GM12865 (cell line): ENCODE results near the gene PGA4.
A peak's percentile ranks its signal among the peaks of the same experiment; 100 is the strongest.
"Not testable (repeated sequence)": the region's sequence is repeated elsewhere in the genome, so short reads cannot be mapped to it uniquely, and the experiment has no call there.

Source experiments
- DNase-seq: peaks from one replicate; pipeline ENCODE4 v3.0.0; 2010; ENCODE audit warnings: low read depth
- H3K4me3 ChIP-seq: 2 replicates; pipeline ENCODE4 v1.5.1; 2011; ENCODE audit warnings: mild to moderate bottlenecking, low read depth, low read length, control low read depth
- TF ChIP-seq, protein P1 (sequence below): IDR thresholded peaks from 2 replicates; pipeline ENCODE4 v1.5.1; 2011; ENCODE audit warnings: low read length, control low read depth, low read depth, inconsistent platforms; ENCODE audit not compliant: insufficient read depth; ENCODE audit errors: missing control alignments

PGA4 gene

DNA sequence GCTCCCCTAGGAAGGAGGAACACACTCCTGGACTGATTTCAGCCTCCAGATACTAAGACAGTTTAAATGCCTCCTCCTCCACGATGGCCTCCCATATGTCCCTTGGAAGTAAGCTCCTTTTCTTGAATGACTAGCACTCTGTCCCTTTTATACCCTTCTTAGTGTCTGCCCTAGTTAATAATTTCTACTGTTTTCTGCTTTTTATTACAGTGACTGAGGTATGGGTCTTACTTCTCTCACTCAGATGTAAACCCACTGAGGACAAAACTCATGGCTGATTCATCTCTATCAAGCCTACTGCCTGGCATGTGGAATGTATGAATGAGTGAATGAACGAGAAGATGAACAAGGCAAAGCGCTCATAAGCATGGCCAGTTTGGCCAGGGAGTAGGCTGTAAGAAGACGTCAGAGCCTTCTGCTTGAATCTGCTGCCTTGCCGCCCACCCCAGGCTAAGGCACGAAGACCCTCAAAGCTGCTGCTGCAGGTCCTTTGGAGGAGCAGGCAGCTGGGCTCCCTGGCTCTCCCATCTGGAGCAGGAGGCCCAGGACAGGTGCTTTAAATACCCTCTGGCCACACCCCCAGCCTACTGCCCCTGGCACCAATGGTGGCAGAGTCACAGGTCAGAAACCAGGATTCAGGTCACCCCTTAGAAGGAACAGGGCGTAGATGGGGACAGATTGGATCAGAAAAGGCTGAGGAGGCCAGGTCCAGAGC, 27.0 kb upstream of the PGA4 start:
- DNase-seq: no peak
- no peak overlapping the region for H3K4me3 ChIP-seq
- TF ChIP-seq, protein P1, sequence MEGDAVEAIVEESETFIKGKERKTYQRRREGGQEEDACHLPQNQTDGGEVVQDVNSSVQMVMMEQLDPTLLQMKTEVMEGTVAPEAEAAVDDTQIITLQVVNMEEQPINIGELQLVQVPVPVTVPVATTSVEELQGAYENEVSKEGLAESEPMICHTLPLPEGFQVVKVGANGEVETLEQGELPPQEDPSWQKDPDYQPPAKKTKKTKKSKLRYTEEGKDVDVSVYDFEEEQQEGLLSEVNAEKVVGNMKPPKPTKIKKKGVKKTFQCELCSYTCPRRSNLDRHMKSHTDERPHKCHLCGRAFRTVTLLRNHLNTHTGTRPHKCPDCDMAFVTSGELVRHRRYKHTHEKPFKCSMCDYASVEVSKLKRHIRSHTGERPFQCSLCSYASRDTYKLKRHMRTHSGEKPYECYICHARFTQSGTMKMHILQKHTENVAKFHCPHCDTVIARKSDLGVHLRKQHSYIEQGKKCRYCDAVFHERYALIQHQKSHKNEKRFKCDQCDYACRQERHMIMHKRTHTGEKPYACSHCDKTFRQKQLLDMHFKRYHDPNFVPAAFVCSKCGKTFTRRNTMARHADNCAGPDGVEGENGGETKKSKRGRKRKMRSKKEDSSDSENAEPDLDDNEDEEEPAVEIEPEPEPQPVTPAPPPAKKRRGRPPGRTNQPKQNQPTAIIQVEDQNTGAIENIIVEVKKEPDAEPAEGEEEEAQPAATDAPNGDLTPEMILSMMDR: no peak

DNA sequence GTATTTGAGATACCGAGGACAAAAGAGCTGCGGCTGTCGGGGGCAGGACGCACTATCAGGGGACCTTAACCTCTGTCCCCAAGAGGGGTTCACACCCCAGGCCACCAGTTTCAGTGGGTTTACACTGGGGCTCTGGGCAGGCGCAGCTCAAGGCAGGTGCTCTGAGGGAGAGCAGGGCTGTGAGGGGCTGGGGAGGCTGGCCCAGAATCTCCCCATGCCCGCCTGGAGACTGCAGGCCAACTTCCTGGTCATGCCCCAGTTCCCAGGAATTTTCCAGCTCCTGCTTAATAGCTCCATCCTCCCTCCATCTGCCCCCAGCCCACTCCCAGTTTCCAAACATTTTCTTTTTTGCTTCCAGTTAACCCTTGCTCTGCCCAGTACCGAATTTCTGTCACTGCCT, 26.4 kb upstream of the PGA4 start:
- DNase-seq: no peak
- TF ChIP-seq, protein P1: no peak
- no peak overlapping the region for H3K4me3 ChIP-seq

DNA sequence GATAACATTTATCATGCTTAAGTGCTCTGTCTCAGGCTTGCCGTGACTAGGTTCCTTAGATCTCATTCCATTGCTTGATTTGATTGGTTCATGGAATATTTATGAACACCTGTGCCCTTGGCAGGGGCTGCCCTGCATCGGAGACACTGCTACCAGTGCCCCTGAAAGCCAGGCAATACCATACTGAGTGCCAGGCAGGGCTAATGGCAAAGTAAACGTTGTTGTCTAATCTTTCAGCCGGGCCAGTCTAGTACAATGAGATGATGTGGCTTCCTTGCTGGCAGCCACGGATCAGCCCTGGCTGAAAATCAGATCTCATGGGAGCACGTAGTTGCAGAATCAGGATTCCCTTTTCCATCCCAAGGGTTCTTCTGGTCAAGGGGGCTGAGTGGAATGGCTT, 23.8 kb upstream of the PGA4 start:
- no peak overlapping the region for H3K4me3 ChIP-seq
- no peak for DNase-seq
- TF ChIP-seq, protein P1: no peak

DNA sequence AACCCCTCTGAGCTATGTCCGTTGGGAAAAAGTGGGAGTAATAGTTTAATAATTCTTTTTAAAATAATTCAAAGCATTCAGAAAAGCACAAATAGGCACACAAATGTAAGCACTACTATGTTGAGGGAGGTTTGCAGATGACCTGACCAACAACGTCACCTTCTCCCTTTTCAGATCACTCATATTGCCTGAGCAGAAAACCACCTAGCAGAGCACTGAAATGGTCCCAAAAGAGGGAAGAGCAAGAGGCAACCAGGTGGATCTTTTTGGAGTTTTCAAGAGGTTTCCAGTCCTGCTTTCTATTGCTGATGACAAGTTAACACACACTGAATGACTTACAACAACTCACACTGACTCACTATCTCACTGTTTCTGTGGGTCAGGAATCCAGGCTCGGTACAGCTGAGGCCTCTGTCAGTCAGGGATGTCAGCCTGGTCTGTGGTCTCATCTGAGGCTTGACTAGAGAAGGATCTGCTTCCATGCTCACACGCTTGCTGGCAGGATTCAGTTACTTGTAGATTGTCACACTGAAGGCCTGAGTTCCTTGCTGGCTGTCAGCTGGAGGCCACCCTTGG, 23.1 kb upstream of the PGA4 start:
- TF ChIP-seq, protein P1: no peak
- no peak for DNase-seq
- H3K4me3 ChIP-seq: no peak overlapping the region

DNA sequence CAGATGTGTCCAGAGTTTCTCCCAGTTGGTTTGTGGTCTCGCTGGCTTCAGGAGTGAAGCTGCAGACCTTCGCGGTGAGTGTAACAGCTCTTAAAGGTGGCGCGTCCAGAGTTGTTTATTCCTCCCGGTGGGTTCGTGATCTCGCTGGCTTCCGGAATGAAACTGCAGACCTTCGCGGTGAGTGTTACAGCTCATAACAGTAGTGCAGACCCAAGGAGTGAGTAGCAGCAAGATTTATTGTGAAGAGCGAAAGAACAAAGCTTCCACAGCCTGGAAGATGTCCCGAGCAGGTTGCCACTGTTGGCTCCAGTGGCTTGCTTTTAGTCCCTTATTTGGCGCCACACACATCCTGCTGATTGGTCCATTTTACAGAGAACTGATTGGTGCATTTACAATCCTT, 20.7 kb upstream of the PGA4 start:
- H3K4me3 ChIP-seq: no peak overlapping the region
- TF ChIP-seq, protein P1: no peak
- DNase-seq: peak; percentile 14

DNA sequence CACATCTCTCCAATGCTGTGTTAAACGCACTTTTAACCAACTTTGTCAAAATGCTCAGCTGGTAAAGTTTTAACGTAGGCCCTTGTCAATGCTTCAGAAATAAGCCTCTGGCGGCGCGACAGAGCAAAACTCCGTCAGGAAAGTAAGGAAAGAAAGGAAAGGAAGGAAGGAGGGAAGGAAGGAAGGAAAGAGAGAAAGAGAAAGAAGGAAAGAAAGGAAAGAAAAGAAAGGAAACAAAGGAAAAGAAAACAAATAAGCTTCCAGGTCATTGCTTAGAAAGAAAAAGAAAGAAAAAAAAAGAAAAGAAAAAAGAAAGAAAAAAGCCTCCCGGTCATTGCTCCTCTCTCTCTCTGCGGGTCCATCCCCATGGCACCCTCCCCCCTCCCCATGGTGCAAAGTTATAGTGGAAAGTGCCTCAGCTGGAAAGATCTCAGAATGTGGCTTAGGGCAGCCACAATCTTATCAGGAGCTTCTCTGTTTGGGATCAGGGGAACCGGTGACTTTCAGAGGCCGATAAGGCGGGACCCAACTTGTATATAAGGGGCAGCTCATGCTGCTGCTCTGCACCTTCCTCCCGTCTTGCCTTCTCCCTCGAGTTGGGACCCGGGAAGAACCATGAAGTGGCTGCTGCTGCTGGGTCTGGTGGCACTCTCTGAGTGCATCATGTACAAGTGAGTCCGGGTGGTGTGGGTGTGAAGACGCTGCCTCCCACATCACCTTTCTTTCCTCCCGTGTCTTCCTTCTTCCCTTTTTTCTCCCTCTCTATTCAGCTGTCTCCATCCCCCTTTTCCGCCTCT, 19.0 kb upstream of the PGA4 start, which contains the start of gene PGA3:
PGA3 (plus strand) TSS at position 566 of the 797 bp plus-strand sequence; CDS start at position 616, 50 bp downstream.
- not testable (repeated sequence) for H3K4me3 ChIP-seq, DNase-seq

DNA sequence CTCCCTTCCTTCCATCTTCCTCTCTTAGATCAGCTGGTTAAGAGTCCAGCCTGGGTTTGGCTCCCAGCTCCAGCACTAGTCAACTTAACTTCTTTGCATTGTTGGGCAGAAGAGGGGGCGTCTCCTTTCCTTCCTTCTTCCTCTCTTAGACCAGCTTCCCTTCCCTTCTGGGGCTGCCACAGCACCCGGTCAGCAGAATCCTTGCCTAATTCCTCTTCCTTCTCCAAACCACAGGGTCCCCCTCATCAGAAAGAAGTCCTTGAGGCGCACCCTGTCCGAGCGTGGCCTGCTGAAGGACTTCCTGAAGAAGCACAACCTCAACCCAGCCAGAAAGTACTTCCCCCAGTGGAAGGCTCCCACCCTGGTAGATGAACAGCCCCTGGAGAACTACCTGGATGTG, 18.3 kb upstream of the PGA4 start:
- not testable (repeated sequence) for DNase-seq, H3K4me3 ChIP-seq

DNA sequence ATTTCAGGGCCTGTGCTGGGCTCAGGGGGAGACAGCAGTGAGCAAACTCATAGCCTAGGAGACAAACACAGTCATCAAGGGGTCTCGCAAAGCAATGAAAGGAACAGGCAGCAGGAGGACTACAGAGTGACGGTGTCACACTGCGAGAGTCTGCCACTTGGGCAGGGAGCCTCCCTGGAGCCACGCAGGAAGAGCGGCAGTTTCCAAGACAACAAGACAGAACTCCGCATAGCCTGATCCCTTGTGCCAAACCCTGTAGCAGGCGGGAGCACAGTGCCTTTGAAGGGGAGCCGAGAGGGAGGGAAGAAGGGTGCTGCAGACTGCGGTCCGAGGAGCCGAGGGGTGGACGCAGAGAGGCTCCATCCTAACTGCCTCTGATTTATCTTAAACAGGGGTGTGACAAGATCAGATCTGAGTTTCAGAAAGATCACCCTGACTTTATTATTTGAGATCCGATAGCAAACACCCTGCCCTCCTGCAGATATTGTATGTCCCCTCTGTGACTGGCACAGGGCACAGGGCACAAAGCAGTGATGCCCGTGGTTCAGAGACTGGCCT, 17.6 kb upstream of the PGA4 start:
- not testable (repeated sequence) for H3K4me3 ChIP-seq, DNase-seq

DNA sequence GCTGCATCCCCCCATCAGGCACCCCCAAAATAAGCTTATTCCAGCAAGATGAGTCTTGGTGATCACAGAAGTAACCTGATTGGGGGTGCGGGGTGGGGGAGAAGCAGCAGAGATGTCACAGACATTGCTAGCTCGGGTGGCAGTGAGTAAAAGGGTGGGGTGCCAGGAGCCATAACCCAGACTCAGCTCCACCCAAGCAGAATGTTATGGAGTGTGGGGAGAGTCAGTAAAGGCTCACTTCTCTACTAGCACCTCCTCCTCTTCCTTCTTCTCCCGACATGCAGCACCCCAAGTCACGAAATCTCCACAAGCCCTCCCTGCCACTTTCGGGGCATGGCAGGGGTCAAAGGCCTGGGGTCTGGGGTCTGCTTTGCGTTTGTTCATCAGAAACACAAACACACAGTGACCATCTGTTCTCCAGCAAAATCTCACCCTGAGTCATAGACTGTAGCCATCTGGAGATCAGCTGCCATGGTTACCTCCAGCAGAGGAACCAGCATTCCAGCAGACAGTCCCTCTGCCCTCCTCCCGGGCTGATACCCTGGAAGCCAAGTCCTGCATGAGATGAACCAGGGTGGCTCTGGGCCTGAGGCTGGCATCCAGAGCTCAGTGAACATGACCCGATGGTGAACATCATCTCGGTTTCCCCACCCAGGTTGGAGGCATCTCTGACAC, 14.4 kb upstream of the PGA4 start:
- not testable (repeated sequence) for H3K4me3 ChIP-seq, DNase-seq

DNA sequence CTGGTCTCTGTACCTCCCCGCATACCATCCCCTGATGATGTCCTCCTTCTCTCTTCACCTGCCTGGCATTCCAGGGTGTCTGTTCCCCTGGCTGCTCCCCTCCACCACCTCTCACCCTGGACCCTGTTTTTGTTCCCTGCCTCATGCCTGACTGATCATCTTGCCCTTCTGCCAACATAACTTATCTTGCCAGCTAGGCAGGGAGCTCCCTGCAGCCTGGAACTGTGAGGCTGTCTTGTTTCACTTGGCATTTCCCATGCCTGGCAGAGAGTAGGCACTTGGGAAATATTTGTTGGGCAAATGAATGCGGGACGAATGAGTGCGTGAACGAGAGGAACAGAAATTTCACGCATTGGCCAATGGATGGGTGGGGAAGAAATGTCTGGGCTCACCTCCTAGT, 11.5 kb upstream of the PGA4 start:
- not testable (repeated sequence) for DNase-seq, H3K4me3 ChIP-seq

DNA sequence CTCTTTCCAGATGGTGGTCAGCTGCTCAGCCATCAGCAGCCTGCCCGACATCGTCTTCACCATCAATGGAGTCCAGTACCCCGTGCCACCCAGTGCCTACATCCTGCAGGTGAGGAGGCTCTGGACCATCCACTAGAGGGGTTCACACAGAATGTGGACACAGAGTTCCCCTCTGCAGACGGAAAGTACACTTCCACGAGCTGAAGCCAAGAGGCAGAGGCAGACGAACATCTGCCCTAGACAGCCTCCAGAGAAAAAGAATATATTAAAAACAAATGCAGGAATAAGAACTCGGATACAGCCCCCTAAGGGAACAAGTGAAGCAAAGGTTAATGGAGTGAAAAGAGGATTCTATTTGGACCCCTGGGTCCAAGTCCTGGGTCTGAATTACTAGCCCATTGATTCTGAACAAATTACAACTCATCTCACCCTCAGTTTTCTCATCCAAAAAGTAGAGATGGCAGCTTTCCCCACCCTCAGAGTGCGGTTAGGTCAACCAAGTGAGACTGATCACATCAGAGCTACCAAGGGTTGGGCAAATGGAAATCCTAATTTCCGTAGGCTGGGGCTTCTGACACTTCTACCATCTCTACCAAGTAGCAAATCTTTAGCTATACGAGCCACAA, 10.7 kb upstream of the PGA4 start:
- not testable (repeated sequence) for H3K4me3 ChIP-seq, DNase-seq
